PC-9 (cell line): ENCODE data around the gene TMEM178A.

ENCODE experiments used
- CTCF ChIP-seq: fragments of 200-600 bp; sonication (generic); conservative IDR thresholded peaks from 2 replicates; pipeline ENCODE4 v1.6.1; 2017; ENCODE audit warnings: mixed run types, antibody characterized with exemption, mild to moderate bottlenecking, moderate library complexity
- EZH2 ChIP-seq: fragments of 200-600 bp; sonication (generic); IDR thresholded peaks from 2 replicates; pipeline ENCODE4 v1.8.0; 2017; ENCODE audit warnings: antibody characterized with exemption, low read depth

GRCh38 chr2:39704540-39704939 is 38.8 kb downstream of the TMEM178A start:
- TF ChIP-seq CTCF (no peak), EZH2 (no peak)
